Measurements from ENCODE around the gene ESF1.

DNA sequence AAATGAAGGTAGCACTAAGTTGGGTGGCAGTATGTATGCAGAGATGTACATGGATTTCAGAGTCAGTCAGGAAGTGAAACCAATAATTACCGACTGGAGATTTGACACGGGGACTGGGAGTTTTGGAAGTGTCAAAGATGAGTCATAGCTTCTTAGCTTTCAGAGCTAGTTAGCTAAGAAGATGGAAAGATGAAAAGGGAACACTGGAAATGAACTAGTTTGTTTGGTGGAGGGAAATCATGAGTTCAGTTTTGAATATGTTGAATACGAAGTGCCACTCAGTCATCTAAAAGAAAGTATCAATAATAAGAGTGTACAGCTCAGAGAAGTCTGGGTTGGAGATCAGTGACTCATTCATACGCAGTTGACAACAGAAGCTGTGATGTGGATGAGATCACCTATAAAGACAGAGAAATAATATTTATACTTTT, 7.5 kb downstream of the ESF1 start:
- TF ChIP-seq YY1 (IDR thresholded peaks at IDR 0.05; ENCODE audit: low read depth, low read length) (no peak), SP1 (IDR thresholded peaks at IDR 0.05; ENCODE audit: low read depth, low read length) (no peak), POLR2A (IDR thresholded peaks at IDR 0.05; ENCODE audit: control extremely low read depth in 1 of 2, low read depth in 2 of 2, low read length in 2 of 2) (no peak), KDM1A (IDR thresholded peaks at IDR 0.05; ENCODE audit: borderline replicate concordance, low read length) (no peak), POLR2AphosphoS5 (IDR thresholded peaks at IDR 0.05; ENCODE audit: low read depth, low read length) (no peak), RNF2 (IDR thresholded peaks at IDR 0.05; ENCODE audit: borderline replicate concordance, low read depth, low read length, missing control alignments, poor library complexity, severe bottlenecking) (no peak), POU5F1 (IDR thresholded peaks at IDR 0.05; ENCODE audit: low read depth, low read length) (no peak), EGR1 (IDR thresholded peaks at IDR 0.05; ENCODE audit: borderline replicate concordance, low read depth, low read length) (no peak)
- TF ChIP-seq, protein P1, sequence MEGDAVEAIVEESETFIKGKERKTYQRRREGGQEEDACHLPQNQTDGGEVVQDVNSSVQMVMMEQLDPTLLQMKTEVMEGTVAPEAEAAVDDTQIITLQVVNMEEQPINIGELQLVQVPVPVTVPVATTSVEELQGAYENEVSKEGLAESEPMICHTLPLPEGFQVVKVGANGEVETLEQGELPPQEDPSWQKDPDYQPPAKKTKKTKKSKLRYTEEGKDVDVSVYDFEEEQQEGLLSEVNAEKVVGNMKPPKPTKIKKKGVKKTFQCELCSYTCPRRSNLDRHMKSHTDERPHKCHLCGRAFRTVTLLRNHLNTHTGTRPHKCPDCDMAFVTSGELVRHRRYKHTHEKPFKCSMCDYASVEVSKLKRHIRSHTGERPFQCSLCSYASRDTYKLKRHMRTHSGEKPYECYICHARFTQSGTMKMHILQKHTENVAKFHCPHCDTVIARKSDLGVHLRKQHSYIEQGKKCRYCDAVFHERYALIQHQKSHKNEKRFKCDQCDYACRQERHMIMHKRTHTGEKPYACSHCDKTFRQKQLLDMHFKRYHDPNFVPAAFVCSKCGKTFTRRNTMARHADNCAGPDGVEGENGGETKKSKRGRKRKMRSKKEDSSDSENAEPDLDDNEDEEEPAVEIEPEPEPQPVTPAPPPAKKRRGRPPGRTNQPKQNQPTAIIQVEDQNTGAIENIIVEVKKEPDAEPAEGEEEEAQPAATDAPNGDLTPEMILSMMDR (IDR thresholded peaks at IDR 0.05; ENCODE audit: control extremely low read depth in 1 of 3, insufficient read depth in 1 of 3, low read depth in 1 of 3, low read length in 3 of 3): no peak

Measured in H1 (cell line).